Spleen (tissue), 11 donors: ENCODE results near the gene HLF. TPM values are rescaled to one million over a fixed set of nuclear protein-coding genes. Genes with fewer than 3 reads are reported as not detected.

Source experiments
- DNase-seq: peaks from one replicate; pipeline ENCODE4 v3.0.0-alpha.2; 2020
- H3K27ac ChIP-seq, 8 donors: fragments of 200-600 bp; sonication (generic) in 7 of 8; 1 replicate in 4 of 8; 2 replicates in 4 of 8; pipeline versions ENCODE4 v1.5.0 to v1.8.0; 2016 to 2021; ENCODE audit warnings: inconsistent platforms in 4 of 8, mild to moderate bottlenecking in 4 of 8, moderate library complexity in 1 of 8
- H3K27me3 ChIP-seq, 7 donors: fragments of 200-600 bp; sonication (generic) in 6 of 7; replicated peaks in 1 of 7; 1 replicate in 4 of 7; 2 replicates in 3 of 7; pipeline versions ENCODE4 v1.5.0 to v1.8.0; 2016 to 2021; ENCODE audit warnings: inconsistent platforms in 3 of 7, mild to moderate bottlenecking in 1 of 7
- H3K36me3 ChIP-seq, 6 donors: fragments of 200-600 bp; sonication (generic) in 5 of 6; 1 replicate in 4 of 6; 2 replicates in 2 of 6; pipeline versions ENCODE4 v1.5.0 to v1.8.0; 2016 to 2021; ENCODE audit warnings: inconsistent platforms in 2 of 6
- H3K4me1 ChIP-seq, 6 donors: fragments of 200-600 bp; sonication (generic) in 5 of 6; 1 replicate in 3 of 6; 2 replicates in 3 of 6; pipeline versions ENCODE4 v1.5.0 to v1.8.0; 2016 to 2021; ENCODE audit warnings: inconsistent platforms in 3 of 6
- H3K4me3 ChIP-seq, 8 donors: fragments of 200-600 bp; sonication (generic) in 7 of 8; 1 replicate in 4 of 8; 2 replicates in 4 of 8; pipeline versions ENCODE4 v1.5.0 to v1.8.0; 2016 to 2021; ENCODE audit warnings: inconsistent platforms in 4 of 8, mild to moderate bottlenecking in 4 of 8, moderate library complexity in 2 of 8
- H3K9me3 ChIP-seq, 8 donors: fragments of 200-600 bp; sonication (generic) in 7 of 8; 1 replicate in 4 of 8; 2 replicates in 4 of 8; pipeline versions ENCODE4 v1.5.0 to v1.8.0; 2016 to 2021; ENCODE audit warnings: inconsistent platforms in 4 of 8
- CTCF ChIP-seq, 11 experiments: fragments of 200-600 bp in 7 of 11; fragments of 450-650 bp in 4 of 11; sonication (generic) in 4 of 11; IDR thresholded peaks in 8 of 11; conservative IDR thresholded peaks in 3 of 11; 1 replicate in 7 of 11; 2 replicates in 4 of 11; pipeline versions ENCODE4 v1.4.0 to v1.8.0; 2016 to 2021; ENCODE audit warnings: antibody characterized with exemption in 11 of 11, inconsistent platforms in 4 of 11, mild to moderate bottlenecking in 1 of 11
- POLR2A ChIP-seq, 3 donors: fragments of 450-650 bp; IDR thresholded peaks; one replicate each; pipeline ENCODE4 v1.5.1; 2017; ENCODE audit warnings: antibody characterized with exemption in 3 of 3, mild to moderate bottlenecking in 1 of 3
- POLR2AphosphoS5 ChIP-seq, 3 donors: sonication (generic); formaldehyde crosslinking; IDR thresholded peaks; one replicate each; pipeline ENCODE4 v1.5.1; 2017; ENCODE audit warnings: antibody characterized with exemption in 3 of 3
- WGBS, 5 donors: extraction: QIAGEN DNeasy Blood & Tissue Kit in 3 of 5; methylation state at CpG; one replicate each; pipeline versions ENCODE4 v1.1.5 to v1.1.7; 2013 to 2018; 5-methylcytosine and 5-hydroxymethylcytosine counted together
- intact Hi-C: fragments of 100-400 bp; cut with DNase I; formaldehyde crosslinking; loops from one replicate; pipeline ENCODE4 v1.15.0; 2023; ENCODE audit warnings: low total_unique reads
- polyA plus RNA-seq, 3 donors: library from polyadenylated mRNA; stranded (reverse); fragments of 200-250 nt; gene quantifications; one replicate each; pipeline ENCODE4 v1.2.1, GENCODE V29; 2013
- total RNA-seq, 7 donors: library from RNA; depleted of rRNA in 3 of 7; stranded (reverse); fragments of >200 nt in 3 of 7; fragmentation: NEBNext Ultra II Directional in 4 of 7; extraction: Animal tissue kit (Norgen Biotek cat#: 25700) in 4 of 7; gene quantifications; one replicate each; pipeline versions ENCODE4 v1.1.0 to v1.2.1, GENCODE V29; 2016 to 2021
- donor health status: healthy with polysubstance abuse.
- donor health status: DM: no; HTN: no; CAD: no; lungs with moderate emphysema.
- donor health status: DM: no; HTN: no; CAD: no.
- donor health status: Bipolar disorder and iron deficiency.
- donor health status: healthy.
- donor health status: DM: no; HTN: no; CAD: no.
- donor health status: DM: yes; HTN: yes; CAD: no.

The HLF gene
- total and polyA plus RNA-seq, 10 donors: 1.6 to 37.9 (median 12.9) TPM

DNA sequence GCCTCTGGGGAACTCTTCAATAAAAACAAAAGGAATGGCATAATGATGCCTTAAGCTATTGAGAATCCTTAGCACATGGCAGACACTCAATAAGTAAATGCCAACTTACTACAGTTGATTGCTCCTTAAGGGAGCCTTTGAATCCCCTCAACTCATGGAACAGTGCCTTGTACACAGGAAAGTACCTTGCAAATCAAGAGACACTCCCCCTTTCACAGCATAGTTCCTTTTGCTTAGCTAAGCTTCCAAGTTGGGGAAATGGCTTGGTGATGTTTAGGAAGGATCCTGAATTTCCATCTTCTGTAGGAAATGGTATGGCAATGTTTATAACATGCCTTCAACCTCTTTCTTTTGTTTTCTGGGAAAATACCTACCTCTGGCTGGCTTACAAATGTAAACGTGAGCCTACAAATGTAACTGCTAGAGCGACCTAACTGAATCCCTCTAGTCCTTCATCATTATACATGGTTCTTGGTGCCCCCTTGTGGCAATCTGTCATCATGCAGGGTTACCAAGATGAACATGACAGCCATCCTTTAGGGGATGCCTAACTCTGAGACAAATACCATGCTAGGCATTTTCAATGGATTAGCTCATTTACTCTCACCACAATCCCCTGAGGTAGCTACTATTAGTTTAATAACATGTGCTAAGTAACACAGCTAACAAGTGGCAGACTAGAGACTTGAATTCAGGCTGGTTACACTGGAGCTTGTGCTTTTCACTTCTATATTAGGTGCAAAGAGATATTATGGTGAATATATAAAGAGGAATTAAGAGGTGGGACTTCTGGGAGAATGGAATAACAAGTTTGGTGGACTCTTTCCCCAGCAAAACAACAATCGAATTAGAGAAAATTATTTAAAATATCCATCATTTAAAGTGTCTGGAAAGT, 91.9 kb downstream of the HLF start:
- Histone ChIP-seq H3K27me3 (no peaks in the 10 kb centered on the region), H3K9me3 (peaks cover 0 to 18% (median 13%) of the 10 kb centered on the region in 8 donors), H3K36me3 (no peaks in the 10 kb centered on the region), H3K4me3 (no peak overlapping the region), H3K4me1 (peaks cover 0 to 3% (median 0%) of the 10 kb centered on the region in 6 donors), H3K27ac (no peak overlapping the region)
- no peak for DNase-seq
- peak; percentile 43 to 87 (median 72) for TF ChIP-seq CTCF (IDR thresholded peaks at IDR 0.05 in 8 of 11, conservative IDR thresholded peaks at IDR 0.05 in 3 of 11)
- TF ChIP-seq POLR2A (IDR thresholded peaks at IDR 0.05): no peak
- intact Hi-C loops: no loop called here
- WGBS, 5 donors: 26 to 39% (median 37%) methylated on average over 3 of the region's 3 CpGs

- DNase-seq: no peak
- H3K36me3 ChIP-seq: no peaks in the 10 kb centered on the region
- peaks cover 0 to 3% (median 0%) of the 10 kb centered on the region in 6 donors for H3K4me1 ChIP-seq
- TF ChIP-seq POLR2A (IDR thresholded peaks at IDR 0.05) (no peak), POLR2AphosphoS5 (IDR thresholded peaks at IDR 0.05) (no peak), CTCF (IDR thresholded peaks at IDR 0.05 in 8 of 11, conservative IDR thresholded peaks at IDR 0.05 in 3 of 11) (no peak)
- H3K27me3 ChIP-seq: no peaks in the 10 kb centered on the region
- intact Hi-C loops: no loop called here
- H3K27ac ChIP-seq: no peak overlapping the region
- no peak overlapping the region for H3K4me3 ChIP-seq
- peaks cover 0 to 22% (median 13%) of the 10 kb centered on the region in 8 donors for H3K9me3 ChIP-seq
Measured at GRCh38 chr17:55360971-55361370, 96.2 kb downstream of the HLF start.

DNA sequence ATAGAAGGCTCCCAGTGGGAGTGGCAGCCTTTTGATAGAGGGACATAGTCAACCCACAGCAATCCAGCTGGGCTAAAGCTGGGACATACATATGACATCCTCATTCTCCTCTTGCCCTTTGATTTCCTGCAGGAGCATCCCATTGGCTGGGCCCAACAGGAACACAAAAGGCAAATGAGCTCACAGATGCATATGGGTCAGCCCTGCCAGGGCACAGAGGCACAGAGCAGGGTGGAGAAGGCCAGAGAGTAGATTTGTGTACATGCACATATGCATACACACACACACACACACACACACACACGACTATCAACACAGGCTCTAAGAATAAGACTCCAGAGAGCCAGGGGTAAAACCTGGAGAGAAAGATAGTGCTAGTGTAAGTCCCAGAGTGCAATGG, 98.3 kb downstream of the HLF start:
- WGBS, 5 donors: 75 to 91% (median 79%) methylated on average over 1 of the region's 1 CpG

More for the DNA sequence above, 98.3 kb downstream of the HLF start:
- H3K27me3 ChIP-seq: no peaks in the 10 kb centered on the region
- H3K9me3 ChIP-seq: peaks cover 0 to 22% (median 13%) of the 10 kb centered on the region in 8 donors
- no peak for TF ChIP-seq POLR2AphosphoS5 (IDR thresholded peaks at IDR 0.05)
- TF ChIP-seq POLR2A (IDR thresholded peaks at IDR 0.05): no peak
- TF ChIP-seq CTCF (IDR thresholded peaks at IDR 0.05 in 8 of 11, conservative IDR thresholded peaks at IDR 0.05 in 3 of 11): no peak
- H3K4me1 ChIP-seq: no peaks in the 10 kb centered on the region
- H3K27ac ChIP-seq: no peak overlapping the region
- H3K36me3 ChIP-seq: no peaks in the 10 kb centered on the region
- intact Hi-C loops: no loop called here
- no peak overlapping the region for H3K4me3 ChIP-seq
- no peak for DNase-seq
